Kidney (tissue), 14 donors: ENCODE results near the gene BIRC5. TPM values are rescaled to one million over a fixed set of nuclear protein-coding genes. Genes with fewer than 3 reads are reported as not detected.

Experiments
- DNase-seq, 5 donors: peaks; one replicate each; pipeline ENCODE4 v3.0.0-alpha.2; 2013 to 2020
- FAIRE-seq: peaks from 2 replicates; lab custom pipeline; 2012; peaks lifted over from hg19 to GRCh38; lab: Jason Lieb, UNC
- H3K27ac ChIP-seq, 2 donors: one replicate each; pipeline ENCODE4 v1.7.0; 2013; ENCODE audit warnings: low read depth in 2 of 2, low read length in 2 of 2, inconsistent platforms in 1 of 2
- H3K27me3 ChIP-seq: one replicate; pipeline ENCODE4 v1.7.1; 2013; ENCODE audit warnings: low read length, inconsistent platforms; ENCODE audit not compliant: control insufficient read depth, insufficient read depth
- H3K36me3 ChIP-seq, 3 donors: one replicate each; pipeline versions ENCODE4 v1.7.0 to v1.7.1; 2013; ENCODE audit warnings: low read length in 3 of 3, control low read depth in 1 of 3, inconsistent platforms in 1 of 3; ENCODE audit not compliant: insufficient read depth in 3 of 3, control insufficient read depth in 2 of 3
- H3K4me1 ChIP-seq, 3 donors: one replicate each; pipeline versions ENCODE4 v1.7.0 to v1.7.1; 2013; ENCODE audit warnings: low read length in 3 of 3, inconsistent platforms in 1 of 3, low read depth in 1 of 3; ENCODE audit not compliant: control insufficient read depth in 2 of 3, insufficient read depth in 2 of 3
- H3K4me3 ChIP-seq, 3 donors: one replicate each; pipeline versions ENCODE4 v1.7.0 to v1.8.1; 2013; ENCODE audit warnings: low read length in 3 of 3, control low read depth in 1 of 3, inconsistent platforms in 1 of 3
- H3K9ac ChIP-seq, 3 donors: one replicate each; pipeline versions ENCODE4 v1.7.0 to v1.7.1; 2013; ENCODE audit warnings: low read length in 3 of 3, control low read depth in 1 of 3, inconsistent platforms in 1 of 3
- H3K9me3 ChIP-seq, 3 donors: one replicate each; pipeline versions ENCODE4 v1.7.0 to v1.7.1; 2013; ENCODE audit warnings: low read length in 3 of 3, control low read depth in 1 of 3, inconsistent platforms in 1 of 3; ENCODE audit not compliant: control insufficient read depth in 2 of 3, insufficient read depth in 1 of 3
- intact Hi-C: fragments of 100-400 bp; cut with DNase I; formaldehyde crosslinking; loops from one replicate; pipeline ENCODE4 v1.11.1; 2022
- polyA plus RNA-seq: library from polyadenylated mRNA; stranded (reverse); fragments of 350-450 nt; fragmentation: Illumina TruSeq; extraction: RNeasy Lipid Tissue Mini Kit (QIAGEN cat#74804); gene quantifications from one replicate; pipeline ENCODE4 v1.2.3, GENCODE V29; 2014; ENCODE audit warnings: low read depth, low replicate concordance; ENCODE audit not compliant: insufficient read depth
- total RNA-seq: library from RNA; stranded (reverse); fragmentation: NEBNext Ultra II Directional; extraction: Animal tissue kit (Norgen Biotek cat#: 25700); gene quantifications from one replicate; pipeline ENCODE4 v1.2.1, GENCODE V29; 2021
- TF ChIP-seq, protein P1 (sequence below): IDR thresholded peaks from 3 replicates; pipeline ENCODE4 v1.5.1; 2012; ENCODE audit warnings: mild to moderate bottlenecking, moderate library complexity, borderline replicate concordance; ENCODE audit not compliant: insufficient read depth; ENCODE audit errors: extremely low read depth
- donor health status: control.
- donor health status: control.
- donor health status: control.
- donor health status: control.
- donor health status: control.
- donor health status: DM: yes; HTN: yes; CAD: no.
- donor health status: Normal renal cell carcinoma (clear cell type).

BIRC5 gene
- total and polyA plus RNA-seq, 2 donors from 2014 or later = 0.26 to 1.7 TPM

DNA sequence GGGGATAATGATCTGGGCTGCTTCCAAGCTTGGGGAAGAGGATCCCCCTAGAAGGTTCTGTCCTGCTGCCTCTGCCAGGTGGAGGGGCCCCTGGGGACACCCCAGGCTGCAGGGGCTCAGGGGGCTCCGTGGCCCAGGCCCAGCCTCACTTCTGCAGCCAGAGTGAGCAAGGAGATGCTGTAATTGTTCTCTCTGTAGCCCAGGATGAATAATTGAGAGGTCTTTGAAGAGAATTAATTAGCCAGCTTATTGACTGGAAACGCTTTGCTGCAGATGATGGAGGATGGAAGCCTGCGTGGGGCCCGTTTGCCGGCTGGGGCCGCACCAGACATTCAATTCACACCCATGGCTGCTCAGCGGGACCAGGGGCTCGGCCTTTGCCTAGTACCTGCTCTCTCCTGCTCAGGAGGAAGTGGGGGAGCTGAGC is 55.9 kb downstream of the BIRC5 start:
- no peak overlapping the region for H3K4me3 ChIP-seq
- no peak overlapping the region for H3K9ac ChIP-seq
- no peaks in the 10 kb centered on the region for H3K27me3 ChIP-seq
- H3K9me3 ChIP-seq = no peaks in the 10 kb centered on the region
- DNase-seq (no peak), FAIRE-seq (no peak)
- no peak overlapping the region for H3K27ac ChIP-seq
- peaks cover 0 to 6% (median 2%) of the 10 kb centered on the region in 3 donors for H3K4me1 ChIP-seq
- intact Hi-C loops = no loop called here
- H3K36me3 ChIP-seq = no peaks in the 10 kb centered on the region
- TF ChIP-seq, protein P1, sequence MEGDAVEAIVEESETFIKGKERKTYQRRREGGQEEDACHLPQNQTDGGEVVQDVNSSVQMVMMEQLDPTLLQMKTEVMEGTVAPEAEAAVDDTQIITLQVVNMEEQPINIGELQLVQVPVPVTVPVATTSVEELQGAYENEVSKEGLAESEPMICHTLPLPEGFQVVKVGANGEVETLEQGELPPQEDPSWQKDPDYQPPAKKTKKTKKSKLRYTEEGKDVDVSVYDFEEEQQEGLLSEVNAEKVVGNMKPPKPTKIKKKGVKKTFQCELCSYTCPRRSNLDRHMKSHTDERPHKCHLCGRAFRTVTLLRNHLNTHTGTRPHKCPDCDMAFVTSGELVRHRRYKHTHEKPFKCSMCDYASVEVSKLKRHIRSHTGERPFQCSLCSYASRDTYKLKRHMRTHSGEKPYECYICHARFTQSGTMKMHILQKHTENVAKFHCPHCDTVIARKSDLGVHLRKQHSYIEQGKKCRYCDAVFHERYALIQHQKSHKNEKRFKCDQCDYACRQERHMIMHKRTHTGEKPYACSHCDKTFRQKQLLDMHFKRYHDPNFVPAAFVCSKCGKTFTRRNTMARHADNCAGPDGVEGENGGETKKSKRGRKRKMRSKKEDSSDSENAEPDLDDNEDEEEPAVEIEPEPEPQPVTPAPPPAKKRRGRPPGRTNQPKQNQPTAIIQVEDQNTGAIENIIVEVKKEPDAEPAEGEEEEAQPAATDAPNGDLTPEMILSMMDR = no peak

DNA sequence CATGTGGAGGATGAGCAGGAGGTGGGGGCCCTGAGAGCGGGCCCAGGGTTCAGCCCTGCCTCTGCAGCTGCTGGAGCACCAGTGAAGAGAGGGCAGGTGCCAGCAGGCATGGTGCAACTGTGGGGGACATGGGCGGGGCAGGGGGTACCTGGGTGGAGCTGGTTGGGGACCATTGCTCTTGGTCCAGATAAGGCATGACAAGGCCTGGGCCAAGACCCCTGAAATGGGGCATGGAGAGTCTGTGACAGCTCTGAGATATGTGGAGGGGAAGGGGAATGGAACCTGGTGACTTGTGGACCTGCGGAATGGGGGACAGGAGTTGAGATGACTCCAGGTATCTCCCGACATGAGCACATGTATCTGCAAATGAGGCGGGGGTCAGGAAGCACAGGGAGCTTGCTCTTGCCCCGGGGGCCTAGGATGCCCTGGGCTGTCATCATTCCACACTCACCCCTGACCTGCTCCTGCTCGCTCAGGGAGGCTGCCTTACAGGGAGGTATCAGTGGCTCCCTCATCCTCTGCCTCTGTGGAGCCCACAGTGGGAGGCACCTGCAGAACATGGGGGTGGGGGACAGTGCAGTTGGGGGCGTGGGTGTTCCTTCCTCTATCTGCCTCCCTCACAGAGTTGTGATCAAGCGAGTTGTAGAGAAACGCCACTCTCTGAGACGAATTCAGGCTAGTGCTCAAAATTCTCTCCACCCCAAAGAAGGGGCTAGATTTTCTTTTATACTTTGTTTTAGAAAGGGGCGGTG is 57.5 kb downstream of the BIRC5 start:
- TF ChIP-seq, protein P1 = no peak
- Histone ChIP-seq H3K4me3 (no peak overlapping the region), H3K4me1 (peaks cover 0 to 6% (median 2%) of the 10 kb centered on the region in 3 donors), H3K27ac (no peak overlapping the region), H3K36me3 (no peaks in the 10 kb centered on the region), H3K9ac (no peak overlapping the region), H3K9me3 (no peaks in the 10 kb centered on the region), H3K27me3 (no peaks in the 10 kb centered on the region)
- FAIRE-seq (no peak), DNase-seq (peak in 1 of 5 donors; percentile 51)
- intact Hi-C loops = no loop called here

DNA sequence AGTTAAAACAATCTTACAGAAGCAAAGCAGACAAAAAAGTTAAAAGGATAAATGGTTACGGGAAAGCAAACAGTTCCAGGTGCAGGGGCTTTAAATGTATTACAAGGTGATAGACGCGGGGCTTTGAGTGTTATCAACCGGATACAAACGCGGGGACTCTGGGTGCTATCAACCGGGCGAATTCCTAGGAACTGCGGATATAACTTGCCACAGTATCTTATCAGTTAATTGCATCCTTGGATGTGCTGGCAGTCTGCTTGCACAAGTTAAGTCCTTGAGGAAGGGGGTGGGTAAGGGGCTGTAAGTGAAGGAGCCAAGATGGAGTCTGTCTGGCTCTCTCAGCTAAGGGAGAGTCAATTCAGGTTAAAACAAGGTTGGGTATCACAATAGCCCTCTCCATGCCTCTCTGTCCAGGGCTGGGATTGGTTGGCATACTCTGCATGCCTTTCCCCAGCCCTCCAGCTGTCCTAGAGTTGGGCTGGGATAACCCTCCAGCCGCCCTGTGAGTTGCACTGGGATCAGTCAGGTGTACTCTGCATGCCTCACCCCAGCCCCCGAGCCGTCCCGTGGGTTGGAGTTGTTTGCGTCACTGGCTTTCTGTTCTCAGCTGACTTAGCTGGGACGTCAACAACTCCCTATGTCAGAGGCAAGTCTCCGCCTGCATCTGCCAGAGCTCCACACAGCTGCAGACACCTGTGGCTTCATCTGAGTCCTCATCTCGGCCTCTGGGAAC is 58.3 kb downstream of the BIRC5 start:
- Histone ChIP-seq H3K36me3 (no peaks in the 10 kb centered on the region), H3K9ac (peak overlapping the region in 1 of 3 donors; percentile 51), H3K27me3 (no peaks in the 10 kb centered on the region), H3K27ac (peak overlapping the region; percentile 52 to 66), H3K4me3 (peak overlapping the region in 2 of 3 donors; percentile 38 to 47), H3K4me1 (peaks cover 0 to 6% (median 2%) of the 10 kb centered on the region in 3 donors), H3K9me3 (no peaks in the 10 kb centered on the region)
- DNase-seq (peak; percentile 89 to 95 (median 92)), FAIRE-seq (no peak)
- intact Hi-C loops = no loop called here
- TF ChIP-seq, protein P1 = no peak
